Liver (tissue), 9 donors: ENCODE measurements around the gene FOXK1. TPM values are rescaled to one million over a fixed set of nuclear protein-coding genes. Genes with fewer than 3 reads are reported as not detected.

Source experiments
- DNase-seq: peaks from one replicate; pipeline ENCODE4 v3.0.0-alpha.2; 2017; ENCODE audit warnings: low spot score
- H3K27ac ChIP-seq, 2 donors: one replicate each; pipeline ENCODE4 v1.7.0; 2013; ENCODE audit warnings: inconsistent platforms in 2 of 2, low read length in 2 of 2, control low read depth in 1 of 2, low read depth in 1 of 2, mild to moderate bottlenecking in 1 of 2
- H3K27me3 ChIP-seq, 4 donors: one replicate each; pipeline versions ENCODE4 v1.6.1 to v1.7.0; 2013; ENCODE audit warnings: low read length in 3 of 4, inconsistent platforms in 1 of 4, mild to moderate bottlenecking in 1 of 4, moderate library complexity in 1 of 4; ENCODE audit not compliant: control insufficient read depth in 4 of 4, insufficient read depth in 4 of 4
- H3K36me3 ChIP-seq, 4 donors: one replicate each; pipeline versions ENCODE4 v1.6.1 to v1.7.0; 2013; ENCODE audit warnings: low read length in 3 of 4, mild to moderate bottlenecking in 3 of 4, low read depth in 1 of 4, moderate library complexity in 1 of 4; ENCODE audit not compliant: control insufficient read depth in 4 of 4, insufficient read depth in 3 of 4
- H3K4me1 ChIP-seq, 4 donors: one replicate each; pipeline versions ENCODE4 v1.6.1 to v1.7.0; 2013; ENCODE audit warnings: low read length in 3 of 4, mild to moderate bottlenecking in 3 of 4, moderate library complexity in 1 of 4; ENCODE audit not compliant: control insufficient read depth in 4 of 4, insufficient read depth in 4 of 4
- H3K4me3 ChIP-seq, 3 donors: one replicate each; pipeline versions ENCODE4 v1.6.1 to v1.7.0; 2013; ENCODE audit warnings: low read length in 3 of 3, control low read depth in 1 of 3, low read depth in 1 of 3, mild to moderate bottlenecking in 1 of 3
- H3K9ac ChIP-seq, 2 donors: one replicate each; pipeline ENCODE4 v1.7.0; 2013; ENCODE audit warnings: low read length in 2 of 2, mild to moderate bottlenecking in 2 of 2, moderate library complexity in 2 of 2, control low read depth in 1 of 2, low read depth in 1 of 2
- H3K9me3 ChIP-seq, 4 donors: one replicate each; pipeline versions ENCODE4 v1.6.1 to v1.7.0; 2013; ENCODE audit warnings: low read length in 3 of 4; ENCODE audit not compliant: control insufficient read depth in 4 of 4
- CTCF ChIP-seq: fragments of 150-350 bp; IDR thresholded peaks from 2 replicates; pipeline ENCODE4 v1.5.1; 2017; ENCODE audit warnings: improper control_type of control experiment, low read depth, low read length; ENCODE audit not compliant: missing input control
- EGR1 ChIP-seq, 2 donors: IDR thresholded peaks; 2 replicates each; pipeline ENCODE4 v1.6.1; 2016 to 2018; ENCODE audit warnings: antibody characterized with exemption in 2 of 2, low read depth in 2 of 2
- FOXA1 ChIP-seq: IDR thresholded peaks from 2 replicates; pipeline ENCODE4 v1.6.1; 2016; ENCODE audit warnings: antibody characterized with exemption
- FOXA2 ChIP-seq: IDR thresholded peaks from 2 replicates; pipeline ENCODE4 v1.6.1; 2016; ENCODE audit warnings: antibody characterized with exemption
- GABPA ChIP-seq, 2 donors: IDR thresholded peaks in 1 of 2; conservative IDR thresholded peaks in 1 of 2; 2 replicates each; pipeline ENCODE4 v1.6.1; 2016; ENCODE audit warnings: antibody characterized with exemption in 2 of 2, mild to moderate bottlenecking in 1 of 2, moderate library complexity in 1 of 2
- HNF4A ChIP-seq, 2 donors: conservative IDR thresholded peaks; 2 replicates each; pipeline ENCODE4 v1.6.1; 2016; ENCODE audit warnings: antibody characterized with exemption in 2 of 2, mild to moderate bottlenecking in 2 of 2
- HNF4G ChIP-seq: IDR thresholded peaks from 2 replicates; pipeline ENCODE4 v1.6.1; 2016; ENCODE audit warnings: antibody characterized with exemption
- NR2F2 ChIP-seq: IDR thresholded peaks from 2 replicates; pipeline ENCODE4 v1.6.1; 2016; ENCODE audit warnings: antibody characterized with exemption
- RAD21 ChIP-seq, 2 donors: IDR thresholded peaks; 2 replicates each; pipeline ENCODE4 v1.6.1; 2016; ENCODE audit warnings: antibody characterized with exemption in 2 of 2, mild to moderate bottlenecking in 2 of 2
- RXRA ChIP-seq, 2 donors: IDR thresholded peaks; 2 replicates each; pipeline ENCODE4 v1.6.1; 2017 to 2018; ENCODE audit warnings: antibody characterized with exemption in 2 of 2, mild to moderate bottlenecking in 1 of 2
- YY1 ChIP-seq: IDR thresholded peaks from 2 replicates; pipeline ENCODE4 v1.6.1; 2016; ENCODE audit warnings: antibody characterized with exemption, mild to moderate bottlenecking
- ZBTB33 ChIP-seq: IDR thresholded peaks from 2 replicates; pipeline ENCODE4 v1.6.1; 2016; ENCODE audit warnings: antibody characterized with exemption
- WGBS: extraction: QIAGEN DNeasy Blood & Tissue Kit; methylation state at CpG from one replicate; pipeline ENCODE4 v1.1.7; 2013; 5-methylcytosine and 5-hydroxymethylcytosine counted together
- polyA plus RNA-seq, 2 donors: library from polyadenylated mRNA; stranded (reverse) in 1 of 2; unstranded in 1 of 2; fragments of 200-250 nt in 1 of 2; fragments of >200 nt in 1 of 2; fragmentation: Nextera tagmentation in 1 of 2; extraction: Ambion mirVana in 1 of 2; gene quantifications; one replicate each; pipeline versions ENCODE4 v1.2.1 to v1.2.3, GENCODE V29; 2013 to 2015
- total RNA-seq, 2 donors: library from RNA; depleted of rRNA; stranded (reverse); fragments of >200 nt; gene quantifications; one replicate each; pipeline ENCODE4 v1.2.3, GENCODE V29; 2014
- TF ChIP-seq, protein P1 (sequence below): IDR thresholded peaks from 2 replicates; pipeline ENCODE4 v1.6.1; 2016; ENCODE audit warnings: antibody characterized with exemption
- donor health status: healthy.
- donor health status: healthy.
- donor health status: healthy.
- donor health status: healthy.
- donor health status: healthy.

The FOXK1 gene
- total and polyA plus RNA-seq, 4 donors: 1.2 to 8.5 (median 4.4) TPM

GRCh38 chr7:4790078-4790465, 108.0 kb downstream of the FOXK1 start (continued):
- TF ChIP-seq RAD21 (IDR thresholded peaks at IDR 0.05) (no peak), EGR1 (IDR thresholded peaks at IDR 0.05; ENCODE audit: low read depth in 2 of 2) (no peak), HNF4A (conservative IDR thresholded peaks at IDR 0.05) (no peak), NR2F2 (no peak), FOXA2 (no peak), CTCF (no peak)
- TF ChIP-seq, protein P1, sequence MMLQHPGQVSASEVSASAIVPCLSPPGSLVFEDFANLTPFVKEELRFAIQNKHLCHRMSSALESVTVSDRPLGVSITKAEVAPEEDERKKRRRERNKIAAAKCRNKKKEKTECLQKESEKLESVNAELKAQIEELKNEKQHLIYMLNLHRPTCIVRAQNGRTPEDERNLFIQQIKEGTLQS: no peak

GRCh38 chr7:4790516-4790991, 108.5 kb downstream of the FOXK1 start:
- H3K4me1 ChIP-seq: peaks cover 0 to 3% (median 0%) of the 10 kb centered on the region in 4 donors
- H3K36me3 ChIP-seq: peaks cover 15 to 61% (median 26%) of the 10 kb centered on the region in 4 donors
- H3K27me3 ChIP-seq: no peaks in the 10 kb centered on the region
- H3K4me3 ChIP-seq: no peak overlapping the region
- WGBS: 95% methylated on average over 24 of the region's 24 CpGs
- TF ChIP-seq YY1 (no peak), CTCF (no peak), FOXA1 (no peak), RXRA (IDR thresholded peaks at IDR 0.05) (no peak), HNF4G (no peak), ZBTB33 (no peak)
- H3K9ac ChIP-seq: no peak overlapping the region
- no peak overlapping the region for H3K27ac ChIP-seq
- DNase-seq: no peak
- H3K9me3 ChIP-seq: no peaks in the 10 kb centered on the region

- DNase-seq: no peak
- no peak overlapping the region for H3K27ac ChIP-seq
Measured at GRCh38 chr7:4791101-4791737, 109.1 kb downstream of the FOXK1 start.

More at GRCh38 chr7:4791101-4791737, 109.1 kb downstream of the FOXK1 start:
- 97% methylated on average over 25 of the region's 25 CpGs for WGBS
- Histone ChIP-seq H3K27me3 (no peaks in the 10 kb centered on the region), H3K36me3 (peaks cover 12 to 55% (median 21%) of the 10 kb centered on the region in 4 donors), H3K4me3 (no peak overlapping the region), H3K9me3 (no peaks in the 10 kb centered on the region), H3K4me1 (peaks cover 0 to 3% (median 0%) of the 10 kb centered on the region in 4 donors), H3K9ac (no peak overlapping the region)
- TF ChIP-seq GABPA (IDR thresholded peaks at IDR 0.05 in 1 of 2, conservative IDR thresholded peaks at IDR 0.05 in 1 of 2) (no peak), RAD21 (IDR thresholded peaks at IDR 0.05) (no peak)
